GM12801 (cell line): ENCODE results near the gene ADARB1.

Source experiments
- CTCF ChIP-seq: IDR thresholded peaks from one replicate; pipeline ENCODE4 v1.5.1; 2011; ENCODE audit warnings: control low read depth; ENCODE audit not compliant: insufficient read length; ENCODE audit errors: extremely low read depth

ADARB1 gene

GRCh38 chr21:45096217-45096616 lies 21.8 kb downstream of the ADARB1 start:
- TF ChIP-seq CTCF, result no peak

GRCh38 chr21:45097827-45098387 lies 23.5 kb downstream of the ADARB1 start:
- TF ChIP-seq CTCF, result no peak

- no peak for TF ChIP-seq CTCF
These were observed 24.5 kb downstream of the ADARB1 start for GRCh38 chr21:45098867-45099266.

GRCh38 chr21:45099571-45099970 lies 25.2 kb downstream of the ADARB1 start:
- no peak for TF ChIP-seq CTCF

- TF ChIP-seq CTCF, result no peak
These were observed 26.5 kb downstream of the ADARB1 start for GRCh38 chr21:45100866-45101265.

GRCh38 chr21:45102391-45102932 lies 28.1 kb downstream of the ADARB1 start:
- TF ChIP-seq CTCF, result no peak

GRCh38 chr21:45103971-45104520 lies 29.7 kb downstream of the ADARB1 start:
- TF ChIP-seq CTCF, result no peak
